ENCODE data around the gene CMTM1. TPM values are rescaled to one million over a fixed set of nuclear protein-coding genes. Genes with fewer than 3 reads are reported as not detected.
A peak's percentile ranks its signal among the peaks of the same experiment; 100 is the strongest.

CMTM1 gene
- total RNA-seq, 1 experiment from 2014 or later = 7.1 TPM

GRCh38 chr16:66616169-66616568, 49.9 kb downstream of the CMTM1 start:
- DNase-seq (ENCODE audit: low read depth, low spot score) = no peak
- TF ChIP-seq POLR2AphosphoS5 (IDR thresholded peaks at IDR 0.05; ENCODE audit: low read depth, low read length) (no peak), SIN3A (IDR thresholded peaks at IDR 0.05; ENCODE audit: borderline replicate concordance, insufficient read depth, low read depth, low read length) (no peak), TCF7L2 (IDR thresholded peaks at IDR 0.05; ENCODE audit: low read depth, low read length) (no peak), CTCF (IDR thresholded peaks at IDR 0.05) (no peak), REST (IDR thresholded peaks at IDR 0.05; ENCODE audit: insufficient read depth in 1 of 2, low read depth in 2 of 2, low read length in 1 of 2) (no peak)
- no peak for ATAC-seq
- Histone ChIP-seq H3K27me3 (ENCODE audit: control insufficient read depth, insufficient read depth, low read length) (no peaks in the 10 kb centered on the region), H3K4me1 (ENCODE audit: control insufficient read depth, insufficient read depth, low read length) (peaks cover 41% of the 10 kb centered on the region), H3K4me3 (ENCODE audit: low read depth in 2 of 2, low read length in 2 of 2) (no peak overlapping the region), H3K27ac (ENCODE audit: low read length) (no peak overlapping the region), H3K36me3 (ENCODE audit: control insufficient read depth, insufficient read depth, low read length) (peaks cover 2% of the 10 kb centered on the region), H3K9me3 (ENCODE audit: control insufficient read depth, insufficient read depth, low read depth, low read length) (no peaks in the 10 kb centered on the region)
- BruUV-seq (replicated peaks) = no TSS peak
- in situ Hi-C loops (cut with HindIII; ENCODE audit: low pct_unique_long_range_greater_than_20kb, low sequenced_read_pairs) = no loop called here
- ChIA-PET CTCF (no interaction called here), POLR2A (no interaction called here)
- intact Hi-C loops (cut with micrococcal nuclease; ENCODE audit: unreplicated experiment) = no loop called here

GRCh38 chr16:66616592-66616991, 50.4 kb downstream of the CMTM1 start:
- H3K9me3 ChIP-seq (ENCODE audit: control insufficient read depth, insufficient read depth, low read depth, low read length) = no peaks in the 10 kb centered on the region
- BruUV-seq (replicated peaks) = no TSS peak
- H3K4me3 ChIP-seq (ENCODE audit: low read depth in 2 of 2, low read length in 2 of 2) = no peak overlapping the region
- intact Hi-C loops (cut with micrococcal nuclease; ENCODE audit: unreplicated experiment) (no loop called here), in situ Hi-C loops (cut with HindIII; ENCODE audit: low pct_unique_long_range_greater_than_20kb, low sequenced_read_pairs) (no loop called here)
- peaks cover 2% of the 10 kb centered on the region for H3K36me3 ChIP-seq (ENCODE audit: control insufficient read depth, insufficient read depth, low read length)
- DNase-seq (ENCODE audit: low read depth, low spot score) (no peak), ATAC-seq (no peak)
- TF ChIP-seq POLR2AphosphoS5 (IDR thresholded peaks at IDR 0.05; ENCODE audit: low read depth, low read length) (no peak), CTCF (IDR thresholded peaks at IDR 0.05) (no peak), TCF7L2 (IDR thresholded peaks at IDR 0.05; ENCODE audit: low read depth, low read length) (no peak), SIN3A (IDR thresholded peaks at IDR 0.05; ENCODE audit: borderline replicate concordance, insufficient read depth, low read depth, low read length) (no peak), REST (IDR thresholded peaks at IDR 0.05; ENCODE audit: insufficient read depth in 1 of 2, low read depth in 2 of 2, low read length in 1 of 2) (no peak)
- H3K27me3 ChIP-seq (ENCODE audit: control insufficient read depth, insufficient read depth, low read length) = no peaks in the 10 kb centered on the region
- CTCF ChIA-PET = no interaction called here
- H3K27ac ChIP-seq (ENCODE audit: low read length) = peak overlapping the region; percentile 39; the same call in 1 of the 2 replicates
- POLR2A ChIA-PET = no interaction called here
- peaks cover 41% of the 10 kb centered on the region for H3K4me1 ChIP-seq (ENCODE audit: control insufficient read depth, insufficient read depth, low read length)

All from Panc1 (cell line).